K562 (cell line): ENCODE data around the gene EML2. TPM values are rescaled to one million over a fixed set of nuclear protein-coding genes. Genes with fewer than 3 reads are reported as not detected.

Experiments used
- ATAC-seq: fragments of 200-7000 bp; cut with Tn5 transposase; 3 replicates; pipeline ENCODE4 v1.9.1; 2020; ENCODE audit warnings: moderate library complexity
- BruUV-seq: library from RNA; stranded (reverse); fragments of 400-500 nt; replicated peaks from 2 replicates; lab custom pipeline; 2021; lab: Mats Ljungman, UMichigan
- CTCF ChIA-PET: fragments of 300-600 bp; formaldehyde crosslinking; extraction: SDS; loops from one replicate; lab custom pipeline; 2021; ENCODE audit warnings: low intra/inter-chr PET ratio; lab: Yijun Ruan, JAX
- POLR2A ChIA-PET: fragments of 300-600, 350-650 bp; sonication (Branson Sonifier 250); formaldehyde crosslinking; extraction: SDS; loops from one replicate; lab custom pipeline; 2021; ENCODE audit warnings: antibody characterized with exemption, inconsistent platforms; lab: Yijun Ruan, JAX
- DNase-seq, 4 experiments: peaks; one replicate each; pipeline versions ENCODE4 v3.0.0 to v3.0.0-alpha.2; 2011 to 2018; ENCODE audit warnings: low spot score in 3 of 4, mixed read lengths in 3 of 4; ENCODE audit errors: extremely low read depth in 1 of 4
- FAIRE-seq: peaks from 2 replicates; lab custom pipeline; 2011; peaks lifted over from hg19 to GRCh38; lab: Jason Lieb, UNC
- H2AFZ ChIP-seq: 2 replicates; pipeline ENCODE4 v1.6.0; 2011; ENCODE audit warnings: low read depth, low read length, control low read depth, inconsistent platforms
- H3K27ac ChIP-seq: fragments of 200-600 bp; 3 replicates; pipeline ENCODE4 v1.8.0; 2011; ENCODE audit warnings: low read depth, mild to moderate bottlenecking, control low read depth, inconsistent platforms, low read length, moderate library complexity, mixed read lengths; ENCODE audit errors: extremely low read depth
- H3K27me3 ChIP-seq, 2 experiments: fragments of 300-600 bp in 1 of 2; 2 replicates in 1 of 2; 3 replicates in 1 of 2; pipeline versions ENCODE4 v1.6.0 to v1.8.0; 2011; ENCODE audit warnings: inconsistent platforms in 2 of 2, low read length in 2 of 2, mild to moderate bottlenecking in 1 of 2, mixed read lengths in 1 of 2, moderate library complexity in 1 of 2; ENCODE audit not compliant: control insufficient read depth in 2 of 2, insufficient read depth in 2 of 2
- H3K36me3 ChIP-seq: fragments of 300-600 bp; 3 replicates; pipeline ENCODE4 v1.8.0; 2011; ENCODE audit warnings: mild to moderate bottlenecking, low read length, inconsistent platforms; ENCODE audit not compliant: control insufficient read depth, insufficient read depth
- H3K4me1 ChIP-seq, 2 experiments: fragments of 200-600 bp in 1 of 2; replicated peaks in 1 of 2; 2 replicates in 1 of 2; 3 replicates in 1 of 2; pipeline versions ENCODE4 v1.5.1 to v1.8.0; 2011; ENCODE audit warnings: inconsistent platforms in 2 of 2, low read length in 2 of 2, mild to moderate bottlenecking in 1 of 2, mixed read lengths in 1 of 2, moderate library complexity in 1 of 2; ENCODE audit not compliant: control insufficient read depth in 2 of 2, insufficient read depth in 2 of 2
- H3K4me2 ChIP-seq: 2 replicates; pipeline ENCODE4 v1.6.1; 2011; ENCODE audit warnings: low read length, control low read depth, inconsistent platforms, mixed read lengths; ENCODE audit not compliant: insufficient read depth
- H3K4me3 ChIP-seq: fragments of 200-600 bp; sonication (generic), shearing (Covaris generic); 2 replicates; pipeline ENCODE4 v1.5.1; 2016; ENCODE audit warnings: control low read depth, inconsistent platforms
- H3K79me2 ChIP-seq: fragments of 200-600 bp; 3 replicates; pipeline ENCODE4 v1.8.0; 2011; ENCODE audit warnings: low read length, inconsistent platforms; ENCODE audit not compliant: control insufficient read depth, insufficient read depth
- H3K9ac ChIP-seq, 2 experiments: 2 replicates each; pipeline versions ENCODE4 v1.6.0 to v1.6.1; 2011; ENCODE audit warnings: low read depth in 2 of 2, low read length in 2 of 2, control low read depth in 1 of 2, inconsistent platforms in 1 of 2, mild to moderate bottlenecking in 1 of 2, mixed read lengths in 1 of 2; ENCODE audit not compliant: insufficient read depth in 1 of 2
- H3K9me1 ChIP-seq: one replicate; pipeline ENCODE4 v1.6.0; 2011; ENCODE audit warnings: inconsistent platforms, mild to moderate bottlenecking, low read length, moderate library complexity; ENCODE audit not compliant: control insufficient read depth, insufficient read depth
- H3K9me3 ChIP-seq: replicated peaks from 2 replicates; pipeline ENCODE4 v1.5.1; 2011; ENCODE audit warnings: low read depth, low read length, inconsistent platforms; ENCODE audit not compliant: control insufficient read depth, insufficient read depth
- H4K20me1 ChIP-seq: replicated peaks from 2 replicates; pipeline ENCODE4 v1.6.1; 2011; ENCODE audit warnings: low read length, inconsistent platforms, mixed read lengths; ENCODE audit not compliant: control insufficient read depth, insufficient read depth
- KDM5B ChIP-seq: fragments of 200-600 bp; sonication (generic); IDR thresholded peaks from 2 replicates; pipeline ENCODE4 v1.6.1; 2012; ENCODE audit warnings: low read depth, mild to moderate bottlenecking, moderate library complexity, low read length, control low read depth, inconsistent platforms; ENCODE audit not compliant: insufficient replicate concordance
- NR3C1 ChIP-seq: sonication (generic); formaldehyde crosslinking; IDR thresholded peaks from 2 replicates; pipeline ENCODE4 v1.8.1; 2022; ENCODE audit warnings: missing genetic modification reagents
- PHTF2 ChIP-seq: fragments of 250-450 bp; sonication (Bioruptor Pico); IDR thresholded peaks from 2 replicates; pipeline ENCODE4 v1.5.0; 2021; ENCODE audit warnings: mild to moderate bottlenecking
- WGBS: fragments of 100-300 bp; shearing (Covaris generic); methylation state at CpG from one replicate; pipeline ENCODE4 v1.1.6; 2016; ENCODE audit warnings: low coverage, mixed read lengths; ENCODE audit not compliant: insufficient coverage; ENCODE audit errors: missing lambda C conversion rate; 5-methylcytosine and 5-hydroxymethylcytosine counted together
- in situ Hi-C: fragments of 300-500 bp; cut with MboI; formaldehyde crosslinking; loops from 4 replicates; pipeline ENCODE4 v1.15.0; 2018; ENCODE audit warnings: inconsistent platforms, mixed read lengths
- intact Hi-C: fragments of 100-400 bp; cut with micrococcal nuclease; formaldehyde crosslinking; loops from 2 replicates; pipeline ENCODE4 v1.14.2; 2022
- polyA plus RNA-seq, 8 experiments: library from polyadenylated mRNA; depleted of rRNA in 4 of 8; stranded (reverse) in 5 of 8; unstranded in 3 of 8; fragments of >200 nt; fragmentation: Nextera tagmentation in 2 of 8; fragmentation: Illumina TruSeq in 1 of 8; extraction: Ambion mirVana in 2 of 8; extraction: Trizol in 1 of 8; gene quantifications; 2 replicates each; pipeline versions ENCODE4 v1.2.1 to v1.2.3, GENCODE V29; 2011 to 2014; ENCODE audit warnings: inconsistent platforms in 1 of 8, missing spikeins in 1 of 8
- total RNA-seq, 7 experiments: library from RNA; depleted of rRNA in 6 of 7; stranded (reverse); fragments of >200 nt in 6 of 7; fragmentation: Illumina TruSeq in 2 of 7; extraction: Trizol in 2 of 7; gene quantifications; 2 replicates each; pipeline versions ENCODE4 v1.2.1 to v1.2.3, GENCODE V29; 2011 to 2021; ENCODE audit warnings: low replicate concordance in 1 of 7
- TF ChIP-seq, protein P1 (sequence below): sonication (generic); formaldehyde crosslinking; IDR thresholded peaks from 2 replicates; pipeline ENCODE4 v1.9.0; 2022; ENCODE audit warnings: mild to moderate bottlenecking, missing genetic modification reagents

EML2 gene
- total and polyA plus RNA-seq, 9 of the 15 experiments (the other 6 are each of a cell fraction or from before 2014, with no cell fraction given) = 2.6 to 69.6 (median 24.8) TPM

DNA sequence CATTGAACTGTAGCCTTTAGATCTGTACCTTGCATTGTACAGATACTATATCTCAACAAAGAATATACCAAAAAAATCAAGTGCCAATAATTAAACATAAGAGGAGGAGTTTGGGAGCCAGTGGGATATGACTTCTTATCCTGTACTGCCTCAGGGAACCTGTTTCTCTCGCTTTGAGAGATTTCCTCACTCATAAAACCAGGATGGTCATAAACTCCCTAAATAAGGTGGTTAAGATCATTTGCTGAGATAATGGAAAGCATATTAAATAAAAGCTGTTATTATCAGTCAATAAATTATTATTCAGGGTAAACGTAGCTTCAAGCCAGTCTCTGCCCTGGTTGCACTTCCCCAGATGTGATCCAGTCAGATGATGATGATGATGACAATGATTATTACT lies 71.6 kb downstream of the EML2 start:
- CTCF ChIA-PET = no interaction called here
- peaks cover 4 to 6% of the 10 kb centered on the region in 2 experiments; a peak in 2 of 5 replicates for H3K4me1 ChIP-seq
- no TSS peak for BruUV-seq
- FAIRE-seq (no peak), DNase-seq (no peak), ATAC-seq (no peak)
- H3K79me2 ChIP-seq = peaks cover 35% of the 10 kb centered on the region; the same call in 2 of the 3 replicates
- 78% methylated on average over 2 of the region's 2 CpGs for WGBS
- H3K27ac ChIP-seq = no peak overlapping the region
- no peak overlapping the region for H2AFZ ChIP-seq
- H3K9ac ChIP-seq = no peak overlapping the region
- intact Hi-C loops (no loop called here), in situ Hi-C loops (no loop called here)
- H3K27me3 ChIP-seq = no peaks in the 10 kb centered on the region
- H3K9me1 ChIP-seq = peaks cover 3% of the 10 kb centered on the region
- no peaks in the 10 kb centered on the region for H4K20me1 ChIP-seq
- no peak overlapping the region for H3K4me2 ChIP-seq
- POLR2A ChIA-PET = interaction anchor here (0.6 to 1.0 kb wide), 3 partner anchors 9 to 91 kb away, joined by 3 to 5 read pairs (median 3); no protein-coding TSS in a partner anchor
- H3K9me3 ChIP-seq = no peaks in the 10 kb centered on the region
- H3K36me3 ChIP-seq = peaks cover 11% of the 10 kb centered on the region; the same call in 2 of the 3 replicates
- TF ChIP-seq NR3C1 (CRISPR knock-in tag) = no peak
- no peak overlapping the region for H3K4me3 ChIP-seq

DNA sequence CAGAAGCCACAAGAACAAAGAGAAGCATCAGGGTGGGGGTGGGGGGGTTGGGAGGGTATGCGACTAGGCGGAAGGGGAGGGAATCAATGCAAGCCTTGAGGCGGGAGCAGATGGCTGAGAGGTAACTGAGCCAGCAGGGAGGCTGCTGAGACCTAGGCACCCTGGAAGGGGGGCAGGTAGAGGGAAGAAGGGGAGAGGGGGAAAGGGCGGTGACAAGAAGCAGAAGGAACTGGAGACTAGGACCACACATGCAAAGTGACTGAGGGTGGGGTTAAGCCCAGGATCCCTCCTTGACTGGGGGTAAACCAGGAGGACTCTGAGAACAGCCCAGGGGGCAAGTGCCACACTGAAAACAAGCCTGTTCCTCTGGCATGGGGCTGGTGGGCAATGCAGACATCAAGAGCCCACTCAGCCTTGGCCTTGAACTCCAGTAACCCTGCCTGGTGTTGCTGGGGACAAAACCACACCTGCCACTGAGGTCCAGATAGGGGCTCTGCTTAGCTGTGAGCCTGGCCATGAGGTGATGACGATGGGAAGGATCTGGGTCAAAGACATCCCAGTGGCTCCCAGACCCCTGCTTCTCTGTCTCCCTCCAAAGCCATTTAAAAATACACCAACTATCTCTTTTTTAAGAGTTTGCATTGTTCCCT lies 74.9 kb downstream of the EML2 start:
- POLR2A ChIA-PET = no interaction called here
- WGBS = 55% methylated on average over 1 of the region's 5 CpGs
- Histone ChIP-seq H4K20me1 (no peaks in the 10 kb centered on the region), H3K4me2 (no peak overlapping the region), H3K27me3 (no peaks in the 10 kb centered on the region), H3K27ac (no peak overlapping the region), H3K9me3 (no peaks in the 10 kb centered on the region), H3K79me2 (peaks cover 28% of the 10 kb centered on the region; the same call in 2 of the 3 replicates), H3K4me3 (no peak overlapping the region), H3K9ac (peak overlapping the region in 1 of 2 experiments; percentile 78; a peak in 2 of 4 replicates), H3K36me3 (peaks cover 14% of the 10 kb centered on the region; the same call in 2 of the 3 replicates), H3K9me1 (peaks cover 3% of the 10 kb centered on the region), H2AFZ (no peak overlapping the region), H3K4me1 (peaks cover 4 to 6% of the 10 kb centered on the region in 2 experiments; a peak in 2 of 5 replicates)
- no peak for FAIRE-seq
- intact Hi-C loops (no loop called here), in situ Hi-C loops (no loop called here)
- BruUV-seq = no TSS peak
- CTCF ChIA-PET = no interaction called here
- ATAC-seq = no peak; the same call in 1 of the 3 replicates
- no peak for TF ChIP-seq PHTF2 (CRISPR knock-in tag)
- no peak for TF ChIP-seq KDM5B
- TF ChIP-seq, protein P1, sequence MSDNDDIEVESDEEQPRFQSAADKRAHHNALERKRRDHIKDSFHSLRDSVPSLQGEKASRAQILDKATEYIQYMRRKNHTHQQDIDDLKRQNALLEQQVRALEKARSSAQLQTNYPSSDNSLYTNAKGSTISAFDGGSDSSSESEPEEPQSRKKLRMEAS (CRISPR knock-in tag) = 0 out of 2 replicates have a peak, but pooled peaks have one; percentile 11
- TF ChIP-seq, all 486 proteins: peak for 1
- peak in 1 of 4 experiments; percentile 13 for DNase-seq
